Type B pancreatic cell (in vitro differentiated cells): ENCODE data around the gene ABHD12. TPM values are rescaled to one million over a fixed set of nuclear protein-coding genes. Genes with fewer than 3 reads are reported as not detected.
"Not testable (repeated sequence)": the region's sequence is repeated elsewhere in the genome, so short reads cannot be mapped to it uniquely, and the experiment has no call there.

Experiments used
- DNase-seq: peaks from one replicate; pipeline ENCODE4 v3.0.0; 2021; ENCODE audit warnings: mixed read lengths; ENCODE audit not compliant: unreplicated experiment; ENCODE audit errors: extremely low spot score
- H3K27ac Mint-ChIP-seq: 2 replicates; pipeline ENCODE4 v1.8.0; 2021; ENCODE audit warnings: mild to moderate bottlenecking, mixed read lengths
- H3K27me3 Mint-ChIP-seq: 2 replicates; pipeline ENCODE4 v1.8.0; 2021; ENCODE audit warnings: mixed read lengths
- H3K36me3 Mint-ChIP-seq: 2 replicates; pipeline ENCODE4 v1.8.0; 2021; ENCODE audit warnings: mixed read lengths
- H3K4me1 Mint-ChIP-seq: one replicate; pipeline ENCODE4 v1.8.0; 2021; ENCODE audit warnings: mixed read lengths; ENCODE audit not compliant: unreplicated experiment
- H3K4me3 Mint-ChIP-seq: 2 replicates; pipeline ENCODE4 v1.8.0; 2021; ENCODE audit warnings: mild to moderate bottlenecking, mixed read lengths
- H3K9me3 Mint-ChIP-seq: 2 replicates; pipeline ENCODE4 v1.8.0; 2021; ENCODE audit warnings: mixed read lengths
- CTCF ChIP-seq: fragments of 200-600 bp; sonication (generic); conservative IDR thresholded peaks from 2 replicates; pipeline ENCODE4 v1.5.0; 2021; ENCODE audit warnings: antibody characterized with exemption, mild to moderate bottlenecking
- total RNA-seq: library from RNA; stranded (reverse); gene quantifications from 2 replicates; pipeline ENCODE4 v1.2.1, GENCODE V29; 2021; ENCODE audit warnings: low replicate concordance

ABHD12 gene
- total RNA-seq, 1 donor from 2014 or later, result 68.9 TPM

GRCh38 chr20:25341716-25342680, 48.6 kb downstream of the ABHD12 start:
- no peak for DNase-seq
- Mint-ChIP-seq H3K4me1 (peaks cover 26% of the 10 kb centered on the region), H3K27ac (no peak overlapping the region)

GRCh38 chr20:25340380-25340779, 50.3 kb downstream of the ABHD12 start:
- H3K36me3 Mint-ChIP-seq, result peaks cover 17% of the 10 kb centered on the region
- no peak for TF ChIP-seq CTCF
- H3K27ac Mint-ChIP-seq, result peak overlapping the region; percentile 22
- H3K27me3 Mint-ChIP-seq, result no peaks in the 10 kb centered on the region
- H3K9me3 Mint-ChIP-seq, result peaks cover 2% of the 10 kb centered on the region
- no peak overlapping the region for H3K4me3 Mint-ChIP-seq
- DNase-seq, result no peak
- peaks cover 26% of the 10 kb centered on the region for H3K4me1 Mint-ChIP-seq

More at GRCh38 chr20:25341716-25342680, 48.6 kb downstream of the ABHD12 start:
- TF ChIP-seq CTCF, result no peak
- Mint-ChIP-seq H3K4me3 (no peak overlapping the region), H3K36me3 (peaks cover 15% of the 10 kb centered on the region), H3K9me3 (peaks cover 5% of the 10 kb centered on the region), H3K27me3 (no peaks in the 10 kb centered on the region)

GRCh38 chr20:25339608-25340007, 51.0 kb downstream of the ABHD12 start:
- DNase-seq, result no peak

GRCh38 chr20:25338112-25339023, 52.3 kb downstream of the ABHD12 start:
- peaks cover 26% of the 10 kb centered on the region for H3K4me1 Mint-ChIP-seq
- TF ChIP-seq CTCF, result no peak

More at GRCh38 chr20:25339608-25340007, 51.0 kb downstream of the ABHD12 start:
- Mint-ChIP-seq H3K4me3 (peak overlapping the region; percentile 45), H3K36me3 (peaks cover 12% of the 10 kb centered on the region), H3K27me3 (no peaks in the 10 kb centered on the region), H3K27ac (peak overlapping the region; percentile 79), H3K4me1 (peaks cover 26% of the 10 kb centered on the region), H3K9me3 (no peaks in the 10 kb centered on the region)
- no peak for TF ChIP-seq CTCF

GRCh38 chr20:25336561-25337422, 53.8 kb downstream of the ABHD12 start:
- Mint-ChIP-seq H3K4me3 (no peak overlapping the region), H3K27me3 (no peaks in the 10 kb centered on the region), H3K36me3 (peaks cover 10% of the 10 kb centered on the region), H3K27ac (peak overlapping the region; percentile 29), H3K9me3 (no peaks in the 10 kb centered on the region), H3K4me1 (peaks cover 26% of the 10 kb centered on the region)
- DNase-seq, result no peak
- TF ChIP-seq CTCF, result peak; percentile 52

More at GRCh38 chr20:25338112-25339023, 52.3 kb downstream of the ABHD12 start:
- no peak for DNase-seq
- peaks cover 10% of the 10 kb centered on the region for H3K36me3 Mint-ChIP-seq
- no peak overlapping the region for H3K4me3 Mint-ChIP-seq
- no peaks in the 10 kb centered on the region for H3K9me3 Mint-ChIP-seq
- no peaks in the 10 kb centered on the region for H3K27me3 Mint-ChIP-seq
- H3K27ac Mint-ChIP-seq, result peak overlapping the region; percentile 4

GRCh38 chr20:25334972-25335371, 55.7 kb downstream of the ABHD12 start:
- H3K36me3 Mint-ChIP-seq, DNase-seq, H3K4me3 Mint-ChIP-seq, H3K9me3 Mint-ChIP-seq, H3K27ac Mint-ChIP-seq, H3K27me3 Mint-ChIP-seq: not testable (repeated sequence)
- H3K4me1 Mint-ChIP-seq, result peaks cover 19% of the 10 kb centered on the region
